MM.1S (cell line): ENCODE results near the gene DPCD.

Source experiments
- DNase-seq: peaks from one replicate; pipeline ENCODE4 v3.0.0-alpha.2; 2015
- H2AFZ ChIP-seq: fragments of 300-600 bp; sonication (generic); 2 replicates; pipeline ENCODE4 v1.6.0; 2016; ENCODE audit warnings: antibody characterized with exemption, low read length
- H3F3A ChIP-seq: fragments of 300-600 bp; sonication (generic); 2 replicates; pipeline ENCODE4 v1.6.1; 2016; ENCODE audit warnings: mild to moderate bottlenecking, antibody characterized with exemption, low read length, moderate library complexity, mixed read lengths; ENCODE audit not compliant: insufficient read depth
- H3K27ac ChIP-seq: fragments of 300-600 bp; sonication (generic); 2 replicates; pipeline ENCODE4 v1.5.1; 2016; ENCODE audit warnings: mild to moderate bottlenecking, low read length
- H3K27me3 ChIP-seq: fragments of 300-600 bp; sonication (generic); replicated peaks from 2 replicates; pipeline ENCODE4 v1.6.0; 2016; ENCODE audit warnings: low read length; ENCODE audit not compliant: insufficient read depth
- H3K36me3 ChIP-seq: fragments of 300-600 bp; sonication (generic); replicated peaks from 2 replicates; pipeline ENCODE4 v1.6.1; 2016; ENCODE audit warnings: mild to moderate bottlenecking, low read length, mixed read lengths; ENCODE audit not compliant: insufficient read depth
- H3K4me1 ChIP-seq: fragments of 300-600 bp; sonication (generic); 2 replicates; pipeline ENCODE4 v1.6.1; 2016; ENCODE audit warnings: low read length, mixed read lengths
- H3K4me2 ChIP-seq: fragments of 300-600 bp; sonication (generic); 2 replicates; pipeline ENCODE4 v1.6.0; 2016; ENCODE audit warnings: low read depth, low read length
- H3K4me3 ChIP-seq: fragments of 300-600 bp; sonication (generic); 2 replicates; pipeline ENCODE4 v1.5.1; 2016; ENCODE audit warnings: low read length, mixed read lengths
- H3K79me2 ChIP-seq: fragments of 300-600 bp; sonication (generic); 2 replicates; pipeline ENCODE4 v1.6.1; 2016; ENCODE audit warnings: mixed run types, low read length, mixed read lengths
- H3K9ac ChIP-seq: fragments of 300-600 bp; sonication (generic); 2 replicates; pipeline ENCODE4 v1.6.1; 2016; ENCODE audit warnings: low read length, mixed read lengths
- H3K9me2 ChIP-seq: fragments of 300-600 bp; sonication (generic); replicated peaks from 2 replicates; pipeline ENCODE4 v1.6.1; 2016; ENCODE audit warnings: mild to moderate bottlenecking, low read length, mixed read lengths; ENCODE audit not compliant: insufficient read depth
- H3K9me3 ChIP-seq: fragments of 300-600 bp; sonication (generic); replicated peaks from 2 replicates; pipeline ENCODE4 v1.6.1; 2016; ENCODE audit warnings: mild to moderate bottlenecking, low read length, mixed read lengths; ENCODE audit not compliant: insufficient read depth
- H4K20me1 ChIP-seq: fragments of 300-600 bp; sonication (generic); 2 replicates; pipeline ENCODE4 v1.6.1; 2016; ENCODE audit warnings: mild to moderate bottlenecking, low read length, moderate library complexity, mixed read lengths; ENCODE audit not compliant: insufficient read depth
- EZH2 ChIP-seq: fragments of 300-600 bp; sonication (generic); optimal IDR thresholded peaks from 2 replicates; pipeline ENCODE3; 2017; ENCODE audit warnings: low read depth, mild to moderate bottlenecking, antibody characterized with exemption, low read length, mixed read lengths
- EZH2phosphoT487 ChIP-seq: fragments of 300-600 bp; sonication (generic); IDR thresholded peaks from 2 replicates; pipeline ENCODE4 v1.6.1; 2018; ENCODE audit warnings: antibody characterized with exemption, low read length
- TF ChIP-seq, protein P1 (sequence below): fragments of 300-600 bp; sonication (generic); IDR thresholded peaks from 2 replicates; pipeline ENCODE4 v1.5.1; 2016; ENCODE audit warnings: antibody characterized with exemption, low read length, mixed read lengths

The DPCD gene

DNA sequence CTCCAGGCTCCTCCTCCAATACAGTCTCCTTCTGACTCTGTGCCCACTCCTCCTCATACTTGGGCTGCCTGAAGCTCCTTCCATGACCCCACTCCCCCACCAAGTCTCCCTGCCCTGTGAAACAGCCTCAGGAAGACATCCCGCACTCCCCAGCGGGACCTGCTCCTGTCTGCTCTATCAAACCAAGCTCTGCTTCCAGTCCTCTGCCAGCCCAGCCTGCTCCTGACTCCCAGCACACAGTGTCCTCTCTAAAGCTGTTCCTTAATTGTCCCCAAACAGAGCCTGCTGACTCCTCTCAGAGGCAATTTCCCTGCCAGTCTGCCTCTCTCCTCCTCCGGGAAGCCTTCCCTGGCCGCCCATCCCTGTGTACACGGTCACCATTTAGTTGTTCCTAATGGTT, 9.9 kb upstream of the DPCD start:
- Histone ChIP-seq H3K9ac (no peak overlapping the region), H3K27me3 (no peaks in the 10 kb centered on the region), H3K27ac (no peak overlapping the region), H3K9me2 (no peaks in the 10 kb centered on the region), H3K4me2 (no peak overlapping the region), H3F3A (peaks cover 12% of the 10 kb centered on the region), H3K4me1 (peaks cover 17% of the 10 kb centered on the region), H3K79me2 (no peaks in the 10 kb centered on the region), H3K4me3 (no peak overlapping the region), H4K20me1 (no peaks in the 10 kb centered on the region), H2AFZ (no peak overlapping the region), H3K9me3 (no peaks in the 10 kb centered on the region), H3K36me3 (no peaks in the 10 kb centered on the region)
- no peak for DNase-seq
- TF ChIP-seq EZH2phosphoT487 (no peak), EZH2 (no peak)
- TF ChIP-seq, protein P1, sequence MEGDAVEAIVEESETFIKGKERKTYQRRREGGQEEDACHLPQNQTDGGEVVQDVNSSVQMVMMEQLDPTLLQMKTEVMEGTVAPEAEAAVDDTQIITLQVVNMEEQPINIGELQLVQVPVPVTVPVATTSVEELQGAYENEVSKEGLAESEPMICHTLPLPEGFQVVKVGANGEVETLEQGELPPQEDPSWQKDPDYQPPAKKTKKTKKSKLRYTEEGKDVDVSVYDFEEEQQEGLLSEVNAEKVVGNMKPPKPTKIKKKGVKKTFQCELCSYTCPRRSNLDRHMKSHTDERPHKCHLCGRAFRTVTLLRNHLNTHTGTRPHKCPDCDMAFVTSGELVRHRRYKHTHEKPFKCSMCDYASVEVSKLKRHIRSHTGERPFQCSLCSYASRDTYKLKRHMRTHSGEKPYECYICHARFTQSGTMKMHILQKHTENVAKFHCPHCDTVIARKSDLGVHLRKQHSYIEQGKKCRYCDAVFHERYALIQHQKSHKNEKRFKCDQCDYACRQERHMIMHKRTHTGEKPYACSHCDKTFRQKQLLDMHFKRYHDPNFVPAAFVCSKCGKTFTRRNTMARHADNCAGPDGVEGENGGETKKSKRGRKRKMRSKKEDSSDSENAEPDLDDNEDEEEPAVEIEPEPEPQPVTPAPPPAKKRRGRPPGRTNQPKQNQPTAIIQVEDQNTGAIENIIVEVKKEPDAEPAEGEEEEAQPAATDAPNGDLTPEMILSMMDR = no peak

DNA sequence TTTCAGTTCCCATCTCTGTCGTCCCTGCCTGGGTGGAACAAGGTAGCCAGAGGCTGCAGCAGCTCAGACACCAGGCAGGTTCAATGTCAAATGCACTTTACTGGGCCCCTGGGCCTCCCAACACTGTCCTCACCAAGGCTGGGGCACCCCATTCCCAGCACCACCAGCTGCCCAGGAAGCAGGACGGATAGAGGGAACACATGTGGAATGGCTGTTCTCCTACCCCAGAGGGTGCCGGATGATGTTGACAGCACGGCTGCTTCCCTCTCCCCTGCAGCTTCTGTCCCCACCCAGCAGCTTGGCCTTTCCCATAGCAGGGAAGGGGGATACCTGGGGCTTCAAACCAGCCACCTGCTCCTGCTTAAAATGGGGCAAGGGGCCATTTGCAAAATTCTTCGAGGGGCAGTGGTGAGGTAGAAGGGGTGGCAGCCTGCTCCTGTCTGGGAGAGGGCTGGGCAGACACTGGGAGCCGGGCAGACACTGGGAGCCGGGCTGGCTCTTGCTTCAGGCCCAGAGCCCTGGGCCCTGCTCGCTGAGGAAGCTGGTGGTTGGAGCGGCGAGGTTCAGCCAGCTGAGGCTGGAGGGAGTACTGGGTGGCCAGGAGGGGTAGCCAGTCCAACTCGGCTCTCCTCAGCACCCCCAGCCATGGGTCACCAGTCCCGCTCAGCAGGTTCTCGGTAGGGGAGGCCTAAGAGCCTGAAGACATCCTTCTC, 9.2 kb upstream of the DPCD start:
- Histone ChIP-seq H3K9me2 (no peaks in the 10 kb centered on the region), H3K4me2 (no peak overlapping the region), H3K9me3 (no peaks in the 10 kb centered on the region), H3K4me1 (peaks cover 17% of the 10 kb centered on the region), H3K36me3 (no peaks in the 10 kb centered on the region; the same call in 1 of the 2 replicates), H3K9ac (no peak overlapping the region), H3K79me2 (no peaks in the 10 kb centered on the region), H3K27me3 (no peaks in the 10 kb centered on the region), H4K20me1 (no peaks in the 10 kb centered on the region), H2AFZ (no peak overlapping the region), H3F3A (peaks cover 12% of the 10 kb centered on the region), H3K27ac (no peak overlapping the region), H3K4me3 (no peak overlapping the region)
- TF ChIP-seq EZH2phosphoT487 = no peak
- no peak for TF ChIP-seq EZH2
- TF ChIP-seq, protein P1 = no peak
- DNase-seq = no peak

DNA sequence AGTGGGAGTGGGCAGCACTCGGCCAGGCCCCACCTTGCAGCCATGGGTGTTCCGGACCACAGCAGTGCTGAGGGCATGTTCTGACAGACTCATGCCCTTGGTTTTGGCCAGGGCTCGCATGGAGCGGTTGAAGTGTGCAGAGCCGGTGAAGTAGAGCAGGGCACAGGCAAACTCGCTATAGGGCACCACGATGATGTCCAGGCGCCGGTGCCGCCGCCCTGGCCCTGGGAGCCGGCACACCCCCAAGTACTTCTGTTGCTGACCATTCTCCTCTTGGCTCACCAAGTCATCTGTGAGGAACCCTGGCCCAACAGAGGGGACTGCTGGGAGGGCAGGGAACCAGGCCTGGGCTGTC, 8.6 kb upstream of the DPCD start:
- no peak overlapping the region for H3K4me2 ChIP-seq
- H3K27ac ChIP-seq = no peak overlapping the region
- no peaks in the 10 kb centered on the region for H4K20me1 ChIP-seq
- H2AFZ ChIP-seq = no peak overlapping the region
- H3K27me3 ChIP-seq = no peaks in the 10 kb centered on the region
- no peaks in the 10 kb centered on the region for H3K79me2 ChIP-seq
- no peak for DNase-seq
- H3F3A ChIP-seq = peaks cover 12% of the 10 kb centered on the region
- no peak overlapping the region for H3K9ac ChIP-seq
- peaks cover 17% of the 10 kb centered on the region for H3K4me1 ChIP-seq
- H3K36me3 ChIP-seq = no peaks in the 10 kb centered on the region; the same call in 1 of the 2 replicates
- H3K9me2 ChIP-seq = no peaks in the 10 kb centered on the region
- TF ChIP-seq, protein P1 = no peak
- TF ChIP-seq EZH2 = no peak
- no peaks in the 10 kb centered on the region for H3K9me3 ChIP-seq
- H3K4me3 ChIP-seq = no peak overlapping the region
